GM23248 (cell line): ENCODE measurements around the gene CBLN2. TPM values are rescaled to one million over a fixed set of nuclear protein-coding genes. Genes with fewer than 3 reads are reported as not detected.

Source experiments
- DNase-seq: peaks from one replicate; pipeline ENCODE4 v3.0.0-alpha.2; 2015
- H2AFZ ChIP-seq: fragments of 200-600 bp; sonication (generic); 2 replicates; pipeline ENCODE4 v1.6.1; 2016; ENCODE audit warnings: antibody characterized with exemption
- H3F3A ChIP-seq: fragments of 200-600 bp; sonication (generic); 2 replicates; pipeline ENCODE4 v1.6.1; 2016; ENCODE audit warnings: mild to moderate bottlenecking, antibody characterized with exemption, mixed run types; ENCODE audit not compliant: insufficient read depth
- H3K27ac ChIP-seq: fragments of 200-600 bp; sonication (generic); 2 replicates; pipeline ENCODE4 v1.5.1; 2016; ENCODE audit warnings: mild to moderate bottlenecking
- H3K27me3 ChIP-seq: fragments of 200-600 bp; sonication (generic); replicated peaks from 2 replicates; pipeline ENCODE4 v1.6.1; 2016; ENCODE audit warnings: mild to moderate bottlenecking; ENCODE audit not compliant: insufficient read depth
- H3K36me3 ChIP-seq: fragments of 200-600 bp; sonication (generic); 2 replicates; pipeline ENCODE4 v1.6.1; 2016; ENCODE audit warnings: low read depth, mild to moderate bottlenecking
- H3K4me1 ChIP-seq: fragments of 200-600 bp; sonication (generic); 2 replicates; pipeline ENCODE4 v1.6.1; 2016; ENCODE audit warnings: mild to moderate bottlenecking; ENCODE audit not compliant: insufficient read depth
- H3K4me2 ChIP-seq: fragments of 200-600 bp; sonication (generic); one replicate; pipeline ENCODE4 v1.6.1; 2016; ENCODE audit warnings: mild to moderate bottlenecking; ENCODE audit not compliant: unreplicated experiment
- H3K4me3 ChIP-seq: fragments of 200-600 bp; sonication (generic); 2 replicates; pipeline ENCODE4 v1.5.1; 2016; ENCODE audit warnings: mild to moderate bottlenecking
- H3K79me2 ChIP-seq: fragments of 200-600 bp; sonication (generic); 2 replicates; pipeline ENCODE4 v1.6.1; 2016; ENCODE audit warnings: mild to moderate bottlenecking; ENCODE audit not compliant: insufficient read depth
- H3K9ac ChIP-seq: fragments of 200-600 bp; sonication (generic); 2 replicates; pipeline ENCODE4 v1.6.1; 2016; ENCODE audit warnings: mild to moderate bottlenecking
- H3K9me2 ChIP-seq: fragments of 200-600 bp; sonication (generic); 2 replicates; pipeline ENCODE4 v1.6.1; 2016; ENCODE audit warnings: mixed run types, mild to moderate bottlenecking, moderate library complexity; ENCODE audit not compliant: insufficient read depth
- H3K9me3 ChIP-seq: fragments of 200-600 bp; sonication (generic); one replicate; pipeline ENCODE4 v1.6.1; 2017; ENCODE audit warnings: low read depth
- H4K20me1 ChIP-seq: fragments of 200-600 bp; sonication (generic); 2 replicates; pipeline ENCODE4 v1.6.0; 2016; ENCODE audit not compliant: insufficient read depth
- EZH2 ChIP-seq: fragments of 200-600 bp; sonication (generic); IDR thresholded peaks from 2 replicates; pipeline ENCODE4 v1.6.1; 2018; ENCODE audit warnings: antibody characterized with exemption, mild to moderate bottlenecking; ENCODE audit not compliant: insufficient read depth, poor library complexity, severe bottlenecking
- EZH2phosphoT487 ChIP-seq: fragments of 200-600 bp; sonication (generic); IDR thresholded peaks from 2 replicates; pipeline ENCODE4 v1.6.1; 2018; ENCODE audit warnings: antibody characterized with exemption, moderate library complexity, mild to moderate bottlenecking, low read depth; ENCODE audit not compliant: insufficient read depth
- WGBS, 2 experiments: methylation state at CpG; one replicate each; pipeline ENCODE4 v1.1.6; 2015 to 2017; ENCODE audit warnings: low lambda C conversion rate in 2 of 2, low coverage in 1 of 2; ENCODE audit errors: missing lambda C conversion rate in 2 of 2; 5-methylcytosine and 5-hydroxymethylcytosine counted together
- in situ Hi-C: fragments of 300-500 bp; cut with MboI; formaldehyde crosslinking; loops from 2 replicates; pipeline ENCODE4 v1.15.0; 2020
- polyA plus RNA-seq: library from polyadenylated mRNA; unstranded; fragments of >200 nt; fragmentation: Nextera tagmentation; extraction: Ambion mirVana; gene quantifications from 2 replicates; pipeline ENCODE4 v1.2.1, GENCODE V29; 2016
- total RNA-seq: library from RNA; depleted of rRNA; stranded (reverse); fragments of >200 nt; shearing (Covaris generic); gene quantifications from 2 replicates; pipeline ENCODE4 v1.2.3, GENCODE V29; 2014

CBLN2 gene
- total and polyA plus RNA-seq, 2 experiments from 2014 or later, result not detected

DNA sequence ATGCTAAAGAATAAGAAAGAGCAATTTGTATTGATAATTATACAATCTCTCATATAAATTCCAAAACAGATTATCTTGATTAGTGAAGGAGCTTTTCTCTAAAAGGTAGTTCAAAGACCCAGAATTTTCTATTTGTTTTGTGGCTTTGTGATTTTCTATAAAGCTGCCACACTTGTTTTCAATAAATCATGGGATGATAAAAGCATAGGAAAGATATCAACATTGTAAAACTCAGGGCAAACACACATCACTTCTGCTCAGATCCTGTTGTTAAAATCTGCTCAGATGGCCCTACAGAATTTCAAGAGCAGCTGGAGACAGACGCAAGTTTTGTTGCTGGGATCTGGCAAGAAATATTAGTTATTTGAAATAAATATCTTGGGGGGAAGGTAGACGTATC is 28.8 kb upstream of the CBLN2 start:
- WGBS, 2 experiments, result 2 to 5% methylated on average over 2 of the region's 2 CpGs
- H3K4me2 ChIP-seq, result no peak overlapping the region
- H3K79me2 ChIP-seq, result no peaks in the 10 kb centered on the region
- in situ Hi-C loops, result no loop called here
- no peaks in the 10 kb centered on the region for H3F3A ChIP-seq
- no peak overlapping the region for H3K4me3 ChIP-seq
- H3K27me3 ChIP-seq, result no peaks in the 10 kb centered on the region
- no peak overlapping the region for H3K27ac ChIP-seq
- H3K9me2 ChIP-seq, result no peaks in the 10 kb centered on the region
- no peaks in the 10 kb centered on the region for H4K20me1 ChIP-seq
- H3K36me3 ChIP-seq, result no peaks in the 10 kb centered on the region
- TF ChIP-seq EZH2, result no peak
- no peak for TF ChIP-seq EZH2phosphoT487
- no peak for DNase-seq
- H3K4me1 ChIP-seq, result no peaks in the 10 kb centered on the region
- H2AFZ ChIP-seq, result no peak overlapping the region
- no peak overlapping the region for H3K9ac ChIP-seq
- no peaks in the 10 kb centered on the region for H3K9me3 ChIP-seq

DNA sequence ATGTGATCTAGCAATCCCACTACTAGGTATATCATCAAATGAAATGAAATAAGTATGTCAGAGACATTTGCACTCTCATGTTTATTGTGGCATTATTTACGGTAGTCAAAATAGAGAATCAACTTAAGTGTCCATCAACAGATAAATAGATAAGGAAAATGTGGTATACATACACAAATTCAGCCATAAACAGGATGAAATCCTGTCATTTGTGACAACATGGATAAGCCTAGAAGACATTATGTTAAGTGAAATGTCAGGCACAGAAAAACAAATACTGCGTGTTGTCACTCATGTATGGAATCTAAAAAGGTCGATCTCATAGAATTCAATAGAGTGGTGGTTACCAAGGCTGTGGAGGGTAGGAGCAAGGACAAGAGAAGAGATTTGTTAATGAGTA is 22.1 kb upstream of the CBLN2 start:
- H3F3A ChIP-seq, result no peaks in the 10 kb centered on the region
- no peaks in the 10 kb centered on the region for H3K36me3 ChIP-seq
- TF ChIP-seq EZH2phosphoT487, result no peak
- no peaks in the 10 kb centered on the region for H3K4me1 ChIP-seq
- no peak overlapping the region for H3K9ac ChIP-seq
- H3K79me2 ChIP-seq, result no peaks in the 10 kb centered on the region
- in situ Hi-C loops, result no loop called here
- no peak overlapping the region for H2AFZ ChIP-seq
- H3K27me3 ChIP-seq, result no peaks in the 10 kb centered on the region
- H3K4me2 ChIP-seq, result no peak overlapping the region
- no peaks in the 10 kb centered on the region for H3K9me2 ChIP-seq
- 27 to 37% methylated on average over 3 of the region's 3 CpGs for WGBS, 2 experiments
- no peak overlapping the region for H3K27ac ChIP-seq
- H4K20me1 ChIP-seq, result no peaks in the 10 kb centered on the region
- DNase-seq, result no peak
- no peak overlapping the region for H3K4me3 ChIP-seq
- no peaks in the 10 kb centered on the region for H3K9me3 ChIP-seq

DNA sequence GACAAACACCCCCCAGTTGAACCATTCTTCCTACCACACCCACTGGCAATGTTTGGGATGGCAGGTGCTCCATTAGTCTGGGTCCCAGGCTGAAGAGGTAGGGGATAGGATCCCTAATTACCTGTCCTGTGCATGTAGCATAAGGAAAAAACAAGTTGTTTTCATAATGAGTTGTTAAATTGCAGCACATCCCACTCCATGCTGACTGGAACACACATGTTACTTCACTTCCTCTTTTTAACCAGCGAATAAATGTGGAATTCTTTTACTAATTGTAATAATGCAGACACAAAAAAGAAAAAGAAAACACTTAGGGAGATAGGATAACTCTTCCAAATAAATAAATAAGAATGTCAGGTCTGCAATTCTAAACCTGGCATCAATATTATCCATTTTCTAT is 11.8 kb upstream of the CBLN2 start:
- H3K79me2 ChIP-seq, result no peaks in the 10 kb centered on the region
- no peaks in the 10 kb centered on the region for H3F3A ChIP-seq
- H3K9me3 ChIP-seq, result no peaks in the 10 kb centered on the region
- in situ Hi-C loops, result no loop called here
- H3K9ac ChIP-seq, result no peak overlapping the region
- no peak overlapping the region for H3K4me2 ChIP-seq
- H3K4me3 ChIP-seq, result no peak overlapping the region
- no peaks in the 10 kb centered on the region for H4K20me1 ChIP-seq
- TF ChIP-seq EZH2 (no peak), EZH2phosphoT487 (no peak)
- H3K27me3 ChIP-seq, result no peaks in the 10 kb centered on the region
- H3K36me3 ChIP-seq, result no peaks in the 10 kb centered on the region
- no peak for DNase-seq
- H3K9me2 ChIP-seq, result no peaks in the 10 kb centered on the region
- 2 to 18% methylated on average over 1 of the region's 1 CpG for WGBS, 2 experiments
- no peak overlapping the region for H3K27ac ChIP-seq
- H2AFZ ChIP-seq, result no peak overlapping the region
- no peaks in the 10 kb centered on the region for H3K4me1 ChIP-seq

DNA sequence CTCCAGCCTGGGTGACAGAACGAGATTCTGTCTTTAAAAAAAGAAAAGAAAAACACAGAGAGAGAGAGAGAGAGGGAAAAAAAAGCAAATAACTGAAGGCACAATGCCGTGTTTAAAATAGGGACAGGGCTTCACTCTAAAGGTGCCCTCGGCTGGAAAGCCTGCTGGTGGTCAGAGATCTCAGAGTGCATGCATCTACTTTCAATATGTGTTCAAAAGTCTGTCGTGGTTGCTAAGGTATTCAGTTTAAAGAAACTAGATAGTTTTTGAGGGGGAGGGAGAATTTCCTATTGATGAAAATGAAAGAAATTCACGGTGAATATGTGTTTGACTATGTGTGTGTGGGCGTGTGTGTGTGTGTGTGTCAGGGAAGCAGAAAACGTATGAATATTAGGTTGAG is 11.0 kb upstream of the CBLN2 start:
- Histone ChIP-seq H3K9me3 (no peaks in the 10 kb centered on the region), H3K4me2 (peak overlapping the region; percentile 35), H2AFZ (no peak overlapping the region), H3F3A (no peaks in the 10 kb centered on the region), H3K27me3 (no peaks in the 10 kb centered on the region), H4K20me1 (no peaks in the 10 kb centered on the region), H3K79me2 (no peaks in the 10 kb centered on the region), H3K27ac (no peak overlapping the region), H3K9ac (no peak overlapping the region), H3K9me2 (no peaks in the 10 kb centered on the region), H3K4me1 (no peaks in the 10 kb centered on the region), H3K36me3 (no peaks in the 10 kb centered on the region), H3K4me3 (no peak overlapping the region)
- DNase-seq, result peak; percentile 11
- in situ Hi-C loops, result no loop called here
- 18 to 21% methylated on average over 7 of the region's 7 CpGs for WGBS, 2 experiments
- TF ChIP-seq EZH2 (no peak), EZH2phosphoT487 (no peak)
